Esophagus (tissue), 2 donors: ENCODE measurements around the gene LY9. TPM values are rescaled to one million over a fixed set of nuclear protein-coding genes. Genes with fewer than 3 reads are reported as not detected.

Experiments used
- H3K27ac ChIP-seq, 2 donors: one replicate each; pipeline ENCODE4 v1.5.1; 2013; ENCODE audit warnings: low read depth in 2 of 2, mild to moderate bottlenecking in 2 of 2, inconsistent platforms in 1 of 2, low read length in 1 of 2, moderate library complexity in 1 of 2
- H3K27me3 ChIP-seq, 2 donors: one replicate each; pipeline ENCODE4 v1.6.1; 2013; ENCODE audit warnings: low read length in 2 of 2, control low read depth in 1 of 2, mild to moderate bottlenecking in 1 of 2; ENCODE audit not compliant: insufficient read depth in 2 of 2, control insufficient read depth in 1 of 2
- H3K36me3 ChIP-seq, 2 donors: one replicate each; pipeline ENCODE4 v1.6.1; 2013; ENCODE audit warnings: low read length in 1 of 2; ENCODE audit not compliant: control insufficient read depth in 2 of 2, insufficient read depth in 2 of 2
- H3K4me1 ChIP-seq, 2 donors: one replicate each; pipeline ENCODE4 v1.6.1; 2013; ENCODE audit warnings: low read length in 1 of 2; ENCODE audit not compliant: control insufficient read depth in 2 of 2, insufficient read depth in 2 of 2
- H3K4me3 ChIP-seq, 2 donors: one replicate each; pipeline ENCODE4 v1.5.1; 2013; ENCODE audit warnings: low read length in 2 of 2, mild to moderate bottlenecking in 2 of 2, low read depth in 1 of 2, moderate library complexity in 1 of 2
- H3K9me3 ChIP-seq, 2 donors: one replicate each; pipeline ENCODE4 v1.6.1; 2013; ENCODE audit warnings: mild to moderate bottlenecking in 2 of 2, low read depth in 1 of 2, low read length in 1 of 2, moderate library complexity in 1 of 2; ENCODE audit not compliant: control insufficient read depth in 2 of 2, insufficient read depth in 1 of 2
- WGBS, 2 donors: extraction: QIAGEN DNeasy Blood & Tissue Kit; methylation state at CpG; one replicate each; pipeline ENCODE4 v1.1.7; 2013; 5-methylcytosine and 5-hydroxymethylcytosine counted together
- polyA plus RNA-seq, 2 donors: library from polyadenylated mRNA; stranded (reverse); fragments of 200-250 nt; gene quantifications; one replicate each; pipeline ENCODE4 v1.2.3, GENCODE V29; 2013
- donor health status: healthy with polysubstance abuse.
- donor health status: Bipolar disorder and iron deficiency.

Gene LY9
- polyA plus RNA-seq, 2 donors: 0.54 to 0.73 TPM

DNA sequence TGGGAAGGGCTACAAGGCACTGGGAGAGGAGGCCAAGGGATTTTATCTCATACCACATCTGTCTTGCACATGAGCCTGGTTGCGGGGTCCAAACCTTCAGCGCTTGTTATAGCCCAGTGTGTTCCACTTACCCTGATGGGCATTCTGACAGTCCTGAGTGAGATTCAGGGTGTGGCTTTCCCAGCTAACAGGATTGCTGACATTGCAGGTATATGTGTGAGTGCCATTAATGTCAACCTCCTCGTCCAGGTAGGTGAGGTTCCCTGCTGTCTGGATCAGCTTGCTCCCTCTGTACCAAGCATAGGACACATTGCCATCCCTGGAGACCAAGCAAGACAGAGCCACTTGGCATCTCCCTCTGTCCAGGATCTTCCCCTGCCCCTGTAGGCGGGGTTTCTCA, 45.1 kb downstream of the LY9 start:
- WGBS, 2 donors: 90 to 91% methylated on average over 4 of the region's 4 CpGs
- no peak overlapping the region for H3K4me3 ChIP-seq
- no peaks in the 10 kb centered on the region for H3K36me3 ChIP-seq
- no peaks in the 10 kb centered on the region for H3K4me1 ChIP-seq
- H3K9me3 ChIP-seq: no peaks in the 10 kb centered on the region
- no peaks in the 10 kb centered on the region for H3K27me3 ChIP-seq
- no peak overlapping the region for H3K27ac ChIP-seq

- Histone ChIP-seq H3K27me3 (no peaks in the 10 kb centered on the region), H3K36me3 (no peaks in the 10 kb centered on the region), H3K27ac (no peak overlapping the region), H3K9me3 (no peaks in the 10 kb centered on the region), H3K4me3 (no peak overlapping the region), H3K4me1 (no peaks in the 10 kb centered on the region)
- 84 to 86% methylated on average over 12 of the region's 12 CpGs for WGBS, 2 donors
These were observed 48.7 kb downstream of the LY9 start for GRCh38 chr1:160844447-160845232.

- H3K27ac ChIP-seq: no peak overlapping the region
- H3K9me3 ChIP-seq: no peaks in the 10 kb centered on the region
- H3K4me1 ChIP-seq: no peaks in the 10 kb centered on the region
- H3K27me3 ChIP-seq: no peaks in the 10 kb centered on the region
- 90 to 92% methylated on average over 12 of the region's 12 CpGs for WGBS, 2 donors
- no peaks in the 10 kb centered on the region for H3K36me3 ChIP-seq
- no peak overlapping the region for H3K4me3 ChIP-seq
These were observed 50.3 kb downstream of the LY9 start for GRCh38 chr1:160846281-160846680.

DNA sequence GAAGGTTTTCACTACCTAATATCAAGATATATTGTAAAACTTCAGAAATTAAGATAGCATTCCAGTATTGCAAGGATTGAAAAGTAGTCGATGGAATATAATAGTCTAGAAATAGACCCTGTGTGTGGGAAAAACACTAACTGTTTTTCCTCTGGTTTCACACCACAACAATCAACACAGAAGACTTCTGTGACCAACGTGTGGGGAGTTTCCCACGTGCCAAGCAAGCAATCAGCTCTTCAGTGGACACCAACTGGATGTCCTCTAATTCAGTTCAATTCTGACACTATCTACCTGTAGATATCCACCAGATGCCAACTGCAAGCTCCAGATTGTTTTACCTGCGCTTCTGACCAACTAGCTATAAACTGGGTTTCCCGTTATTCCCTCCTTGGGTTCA, 54.6 kb downstream of the LY9 start:
- 71 to 79% methylated on average over 5 of the region's 5 CpGs for WGBS, 2 donors
- no peaks in the 10 kb centered on the region for H3K9me3 ChIP-seq
- no peak overlapping the region for H3K27ac ChIP-seq
- no peaks in the 10 kb centered on the region for H3K36me3 ChIP-seq
- H3K4me1 ChIP-seq: no peaks in the 10 kb centered on the region
- no peaks in the 10 kb centered on the region for H3K27me3 ChIP-seq
- no peak overlapping the region for H3K4me3 ChIP-seq

DNA sequence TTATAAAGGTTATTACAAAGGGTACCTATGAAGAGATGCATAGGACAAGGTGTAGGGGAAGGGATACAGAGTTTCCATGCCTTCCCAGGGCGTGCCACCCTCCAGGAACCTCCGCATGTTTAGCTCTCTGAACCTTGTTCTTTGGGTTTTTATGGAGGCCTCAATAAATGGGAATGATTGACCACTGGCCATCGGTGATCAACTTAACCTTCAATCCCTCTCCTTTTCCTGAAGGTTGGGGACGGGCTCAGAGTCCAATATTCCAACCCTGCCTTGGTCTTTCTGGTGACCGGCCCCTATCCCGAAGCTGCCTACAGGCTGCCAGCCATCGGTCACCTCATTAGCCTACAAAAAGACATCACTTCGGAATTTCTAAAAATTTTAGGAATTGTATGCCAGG, 55.0 kb downstream of the LY9 start:
- 85 to 90% methylated on average over 8 of the region's 8 CpGs for WGBS, 2 donors
- Histone ChIP-seq H3K36me3 (no peaks in the 10 kb centered on the region), H3K4me1 (no peaks in the 10 kb centered on the region), H3K27ac (no peak overlapping the region), H3K27me3 (no peaks in the 10 kb centered on the region), H3K4me3 (no peak overlapping the region), H3K9me3 (no peaks in the 10 kb centered on the region)

- Histone ChIP-seq H3K27me3 (no peaks in the 10 kb centered on the region), H3K9me3 (no peaks in the 10 kb centered on the region), H3K4me3 (no peak overlapping the region), H3K4me1 (no peaks in the 10 kb centered on the region), H3K36me3 (no peaks in the 10 kb centered on the region), H3K27ac (no peak overlapping the region)
- WGBS, 2 donors: 91 to 92% methylated on average over 3 of the region's 3 CpGs
These were observed 57.0 kb downstream of the LY9 start for GRCh38 chr1:160853014-160853413.

GRCh38 chr1:160853754-160854153, 57.8 kb downstream of the LY9 start:
- H3K9me3 ChIP-seq: no peaks in the 10 kb centered on the region
- no peaks in the 10 kb centered on the region for H3K27me3 ChIP-seq
- H3K4me1 ChIP-seq: no peaks in the 10 kb centered on the region
- no peaks in the 10 kb centered on the region for H3K36me3 ChIP-seq
- H3K4me3 ChIP-seq: no peak overlapping the region
- WGBS, 2 donors: 72 to 76% methylated on average over 2 of the region's 2 CpGs
- H3K27ac ChIP-seq: no peak overlapping the region

DNA sequence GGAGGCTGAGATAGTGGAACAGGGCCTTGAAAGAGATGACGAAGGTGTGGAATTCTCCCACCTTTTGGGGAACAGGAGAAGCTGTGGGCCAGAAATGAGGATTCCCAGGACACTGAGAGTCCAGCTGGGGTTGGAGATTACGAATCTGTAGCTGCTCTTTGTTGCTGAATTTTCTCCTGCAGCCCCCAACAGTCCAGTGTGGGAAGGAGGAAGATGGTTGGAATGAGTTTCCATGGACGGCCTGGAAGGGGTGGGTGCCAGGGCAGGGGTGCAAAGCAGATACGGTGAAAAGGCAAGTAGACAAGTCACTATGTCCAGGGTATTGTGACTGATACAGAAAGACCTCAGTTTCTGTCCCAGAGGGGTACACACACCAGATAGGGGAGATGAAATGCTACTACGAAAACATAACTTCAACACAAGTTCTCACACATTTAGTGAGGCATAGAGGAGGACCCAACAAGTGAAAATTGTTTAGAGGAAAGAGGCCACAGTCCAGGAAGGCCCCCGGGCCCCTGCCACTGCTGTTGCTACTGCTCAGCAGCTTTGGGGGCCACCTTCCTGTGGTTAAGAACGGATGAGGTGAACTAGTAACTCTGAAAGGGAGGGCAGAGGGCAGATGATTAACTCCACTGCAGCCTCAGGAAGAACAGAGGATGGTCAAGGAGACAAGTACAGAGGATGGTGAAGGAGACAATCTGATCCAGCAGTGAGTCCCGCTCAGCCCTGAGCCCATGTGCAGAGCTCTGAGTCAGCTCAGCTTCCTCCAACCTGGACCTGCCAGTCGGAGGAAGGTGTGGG, 59.4 kb downstream of the LY9 start:
- Histone ChIP-seq H3K36me3 (no peaks in the 10 kb centered on the region), H3K27me3 (no peaks in the 10 kb centered on the region), H3K4me1 (no peaks in the 10 kb centered on the region), H3K27ac (no peak overlapping the region), H3K9me3 (no peaks in the 10 kb centered on the region), H3K4me3 (no peak overlapping the region)
- WGBS, 2 donors: 65 to 71% methylated on average over 9 of the region's 9 CpGs

DNA sequence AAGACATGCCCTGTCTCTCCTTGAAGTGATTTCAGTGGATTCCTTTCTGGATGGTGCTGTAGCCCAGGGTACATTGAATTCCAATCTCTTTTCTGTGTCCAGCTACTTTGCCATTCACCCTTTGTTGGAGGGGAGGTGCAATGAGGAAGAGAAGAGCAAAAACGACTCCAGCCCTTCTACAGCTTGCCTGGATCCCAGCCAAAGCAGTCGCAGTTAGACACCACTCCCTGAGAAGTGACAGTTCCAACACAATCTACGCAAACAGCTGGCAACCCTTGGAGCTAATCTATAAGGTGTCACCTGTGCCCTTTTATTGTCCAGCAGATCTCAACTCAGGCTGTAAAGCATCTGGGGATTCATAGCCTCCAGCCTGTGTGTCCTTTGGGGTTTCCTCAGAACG, 62.1 kb downstream of the LY9 start:
- Histone ChIP-seq H3K27me3 (no peaks in the 10 kb centered on the region), H3K36me3 (no peaks in the 10 kb centered on the region)
- 46 to 47% methylated on average over 4 of the region's 4 CpGs for WGBS, 2 donors

More for the DNA sequence above, 62.1 kb downstream of the LY9 start:
- Histone ChIP-seq H3K9me3 (no peaks in the 10 kb centered on the region), H3K4me3 (no peak overlapping the region), H3K27ac (no peak overlapping the region), H3K4me1 (peaks cover 0 to 6% of the 10 kb centered on the region in 2 donors)
